Measurements from ENCODE around the gene TGIF2. TPM values are rescaled to one million over a fixed set of nuclear protein-coding genes. Genes with fewer than 3 reads are reported as not detected.

The TGIF2 gene
- total RNA-seq, 1 donor from 2014 or later = 10.1 TPM

- DNase-seq = no peak
- Mint-ChIP-seq H3K9me3 (ENCODE audit: unreplicated experiment) (peaks cover 2% of the 10 kb centered on the region), H3K27ac (ENCODE audit: unreplicated experiment) (no peak overlapping the region), H3K4me1 (ENCODE audit: low read depth, unreplicated experiment) (no peaks in the 10 kb centered on the region), H3K36me3 (ENCODE audit: unreplicated experiment) (no peaks in the 10 kb centered on the region), H3K4me3 (ENCODE audit: unreplicated experiment) (no peak overlapping the region), H3K27me3 (ENCODE audit: unreplicated experiment) (no peaks in the 10 kb centered on the region)
- TF ChIP-seq CTCF (IDR thresholded peaks at IDR 0.05; ENCODE audit: partially characterized antibody, unreplicated experiment) = no peak
Measured at GRCh38 chr20:36642136-36642535, 68.7 kb downstream of the TGIF2 start.

Other genes with a start within 250 kb of the TGIF2 start
- 2.0 TPM for gene MYL9, start 32.1 kb upstream of the TGIF2 start, total RNA-seq (ENCODE audit: unreplicated experiment)
- gene RAB5IF, start 32.2 kb downstream of the TGIF2 start, total RNA-seq (ENCODE audit: unreplicated experiment) = 48.9 TPM
- not detected for gene SLA2, start 72.6 kb downstream of the TGIF2 start, total RNA-seq (ENCODE audit: unreplicated experiment)
- 31.8 TPM for gene NDRG3, start 172.5 kb downstream of the TGIF2 start, total RNA-seq (ENCODE audit: unreplicated experiment)
- gene DSN1, start 200.2 kb downstream of the TGIF2 start, total RNA-seq (ENCODE audit: unreplicated experiment) = 6.4 TPM

Data from glutamatergic neuron (in vitro differentiated cells).